Esophagus muscularis mucosa (tissue), 4 donors: Measurements from ENCODE around the gene GLE1. TPM values are rescaled to one million over a fixed set of nuclear protein-coding genes. Genes with fewer than 3 reads are reported as not detected.
A peak's percentile ranks its signal among the peaks of the same experiment; 100 is the strongest.

Source experiments
- DNase-seq: peaks from one replicate; pipeline ENCODE4 v3.0.0-alpha.2; 2017; ENCODE audit errors: extremely low spot score
- H3K27ac ChIP-seq, 4 donors: fragments of 200-600 bp; sonication (generic); replicated peaks in 1 of 4; 1 replicate in 3 of 4; 2 replicates in 1 of 4; pipeline ENCODE4 v1.5.1; 2016 to 2019; ENCODE audit warnings: mild to moderate bottlenecking in 1 of 4
- H3K27me3 ChIP-seq, 4 donors: fragments of 200-600 bp; sonication (generic); one replicate each; pipeline versions ENCODE4 v1.5.1 to v1.6.0; 2016 to 2019
- H3K36me3 ChIP-seq, 4 donors: fragments of 200-600 bp; sonication (generic); one replicate each; pipeline ENCODE4 v1.5.1; 2016 to 2019
- H3K4me1 ChIP-seq, 4 donors: fragments of 200-600 bp; sonication (generic); one replicate each; pipeline ENCODE4 v1.5.1; 2016 to 2019
- H3K4me3 ChIP-seq, 4 donors: fragments of 200-600 bp; sonication (generic); 1 replicate in 2 of 4; 2 replicates in 2 of 4; pipeline ENCODE4 v1.5.1; 2016 to 2019; ENCODE audit warnings: mild to moderate bottlenecking in 4 of 4, moderate library complexity in 1 of 4
- H3K9me3 ChIP-seq, 4 donors: fragments of 200-600 bp; sonication (generic); 1 replicate in 3 of 4; 2 replicates in 1 of 4; pipeline ENCODE4 v1.5.1; 2016 to 2019
- EP300 ChIP-seq: sonication (generic); formaldehyde crosslinking; IDR thresholded peaks from one replicate; pipeline ENCODE4 v1.6.1; 2017; ENCODE audit warnings: antibody characterized with exemption
- POLR2A ChIP-seq: fragments of 450-650 bp; IDR thresholded peaks from one replicate; pipeline ENCODE4 v1.6.1; 2017; ENCODE audit warnings: antibody characterized with exemption, moderate library complexity, mild to moderate bottlenecking, low read depth
- POLR2AphosphoS5 ChIP-seq, 2 donors: sonication (generic); formaldehyde crosslinking; IDR thresholded peaks; one replicate each; pipeline ENCODE4 v1.6.1; 2017; ENCODE audit warnings: antibody characterized with exemption in 2 of 2
- WGBS: methylation state at CpG from one replicate; pipeline ENCODE4 v1.1.5; 2018; 5-methylcytosine and 5-hydroxymethylcytosine counted together
- intact Hi-C: fragments of 100-400 bp; cut with DNase I; formaldehyde crosslinking; loops from one replicate; pipeline ENCODE4 v1.15.1; 2023
- total RNA-seq, 4 donors: library from RNA; depleted of rRNA; stranded (reverse); fragments of >200 nt; gene quantifications; one replicate each; pipeline versions ENCODE4 v1.1.0 to v1.2.1, GENCODE V29; 2016
- TF ChIP-seq, protein P1 (sequence below), 3 experiments: fragments of 200-600 bp in 2 of 3; fragments of 450-650 bp in 1 of 3; sonication (generic) in 2 of 3; IDR thresholded peaks; one replicate each; pipeline ENCODE4 v1.5.1; 2017 to 2019; ENCODE audit warnings: antibody characterized with exemption in 3 of 3, mild to moderate bottlenecking in 2 of 3, moderate library complexity in 1 of 3

GLE1 gene
- total RNA-seq, 4 donors from 2014 or later = 18.3 to 27.8 (median 20.5) TPM

DNA sequence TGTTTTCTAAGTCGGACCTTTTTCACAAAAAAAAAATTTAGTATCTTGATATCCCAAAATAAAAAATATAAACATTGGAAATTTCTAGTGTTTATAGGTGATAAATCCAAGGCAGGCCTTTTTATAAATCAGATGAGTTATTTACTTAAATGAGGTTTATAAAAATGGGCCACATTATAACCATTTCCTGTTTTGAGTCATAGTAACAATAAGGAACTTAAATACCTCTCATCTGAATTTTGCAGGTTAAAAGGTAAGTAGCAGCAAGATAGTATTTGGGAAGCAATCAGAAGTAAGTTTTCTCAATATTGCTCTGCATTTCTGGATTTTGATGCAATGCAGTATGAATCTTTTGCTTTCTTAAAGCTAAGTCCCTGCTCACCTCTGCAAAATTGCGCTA lies 51.8 kb downstream of the GLE1 start:
- intact Hi-C loops = no loop called here

DNA sequence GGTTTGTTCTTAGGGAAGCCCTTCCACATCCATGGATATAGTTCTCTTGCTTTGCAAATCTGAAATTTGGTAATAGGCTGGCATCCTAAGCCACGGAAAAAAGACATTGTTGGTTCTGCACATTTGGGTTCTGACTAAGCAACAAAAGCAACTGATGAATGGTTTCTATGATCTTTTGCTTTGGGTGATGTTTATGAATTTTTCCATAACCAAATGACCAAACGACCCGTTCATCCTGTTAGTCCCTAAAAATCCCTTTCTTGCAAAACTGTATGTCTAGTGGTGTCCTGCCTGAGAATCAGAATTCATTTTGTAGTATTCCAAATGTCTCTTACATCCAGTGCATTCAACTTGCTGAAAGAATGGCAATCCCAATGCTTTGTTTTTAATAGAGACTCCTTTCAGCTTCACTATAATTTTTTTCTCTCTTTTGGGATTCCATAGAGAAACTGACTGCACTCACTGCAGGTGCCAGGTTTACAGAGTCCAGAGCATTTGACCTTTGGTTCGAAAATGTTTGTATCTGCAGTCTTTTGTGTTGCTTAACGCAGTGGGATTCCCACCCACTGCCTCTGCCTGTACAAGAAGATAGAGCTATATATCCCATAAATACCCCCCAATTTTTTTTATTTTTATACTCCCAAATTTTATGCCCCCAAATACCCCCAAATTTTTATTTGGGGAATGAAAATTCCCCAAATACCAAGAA lies 52.6 kb downstream of the GLE1 start:
- Histone ChIP-seq H3K36me3 (peaks cover 0 to 3% (median under 1%) of the 10 kb centered on the region in 4 donors), H3K27ac (peak overlapping the region; percentile 18 to 100 (median 86)), H3K4me1 (peaks cover 70 to 84% (median 81%) of the 10 kb centered on the region in 4 donors), H3K4me3 (no peak overlapping the region), H3K9me3 (no peaks in the 10 kb centered on the region), H3K27me3 (no peaks in the 10 kb centered on the region)
- intact Hi-C loops = no loop called here
- TF ChIP-seq EP300 (no peak), POLR2AphosphoS5 (IDR thresholded peaks at IDR 0.05) (no peak), POLR2A (no peak)
- TF ChIP-seq, protein P1, sequence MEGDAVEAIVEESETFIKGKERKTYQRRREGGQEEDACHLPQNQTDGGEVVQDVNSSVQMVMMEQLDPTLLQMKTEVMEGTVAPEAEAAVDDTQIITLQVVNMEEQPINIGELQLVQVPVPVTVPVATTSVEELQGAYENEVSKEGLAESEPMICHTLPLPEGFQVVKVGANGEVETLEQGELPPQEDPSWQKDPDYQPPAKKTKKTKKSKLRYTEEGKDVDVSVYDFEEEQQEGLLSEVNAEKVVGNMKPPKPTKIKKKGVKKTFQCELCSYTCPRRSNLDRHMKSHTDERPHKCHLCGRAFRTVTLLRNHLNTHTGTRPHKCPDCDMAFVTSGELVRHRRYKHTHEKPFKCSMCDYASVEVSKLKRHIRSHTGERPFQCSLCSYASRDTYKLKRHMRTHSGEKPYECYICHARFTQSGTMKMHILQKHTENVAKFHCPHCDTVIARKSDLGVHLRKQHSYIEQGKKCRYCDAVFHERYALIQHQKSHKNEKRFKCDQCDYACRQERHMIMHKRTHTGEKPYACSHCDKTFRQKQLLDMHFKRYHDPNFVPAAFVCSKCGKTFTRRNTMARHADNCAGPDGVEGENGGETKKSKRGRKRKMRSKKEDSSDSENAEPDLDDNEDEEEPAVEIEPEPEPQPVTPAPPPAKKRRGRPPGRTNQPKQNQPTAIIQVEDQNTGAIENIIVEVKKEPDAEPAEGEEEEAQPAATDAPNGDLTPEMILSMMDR (IDR thresholded peaks at IDR 0.05) = no peak
- no peak for DNase-seq
- 48% methylated on average over 5 of the region's 5 CpGs for WGBS

More for the DNA sequence above, 51.8 kb downstream of the GLE1 start:
- H3K36me3 ChIP-seq = no peaks in the 10 kb centered on the region
- no peaks in the 10 kb centered on the region for H3K27me3 ChIP-seq
- peak overlapping the region; percentile 98 to 100 (median 99) for H3K27ac ChIP-seq
- no peaks in the 10 kb centered on the region for H3K9me3 ChIP-seq
- TF ChIP-seq POLR2AphosphoS5 (IDR thresholded peaks at IDR 0.05) (no peak), EP300 (no peak), POLR2A (no peak)
- TF ChIP-seq, protein P1 (IDR thresholded peaks at IDR 0.05) = no peak
- peaks cover 74 to 86% (median 83%) of the 10 kb centered on the region in 4 donors for H3K4me1 ChIP-seq
- DNase-seq = no peak
- WGBS = 76% methylated on average over 2 of the region's 2 CpGs
- H3K4me3 ChIP-seq = no peak overlapping the region

DNA sequence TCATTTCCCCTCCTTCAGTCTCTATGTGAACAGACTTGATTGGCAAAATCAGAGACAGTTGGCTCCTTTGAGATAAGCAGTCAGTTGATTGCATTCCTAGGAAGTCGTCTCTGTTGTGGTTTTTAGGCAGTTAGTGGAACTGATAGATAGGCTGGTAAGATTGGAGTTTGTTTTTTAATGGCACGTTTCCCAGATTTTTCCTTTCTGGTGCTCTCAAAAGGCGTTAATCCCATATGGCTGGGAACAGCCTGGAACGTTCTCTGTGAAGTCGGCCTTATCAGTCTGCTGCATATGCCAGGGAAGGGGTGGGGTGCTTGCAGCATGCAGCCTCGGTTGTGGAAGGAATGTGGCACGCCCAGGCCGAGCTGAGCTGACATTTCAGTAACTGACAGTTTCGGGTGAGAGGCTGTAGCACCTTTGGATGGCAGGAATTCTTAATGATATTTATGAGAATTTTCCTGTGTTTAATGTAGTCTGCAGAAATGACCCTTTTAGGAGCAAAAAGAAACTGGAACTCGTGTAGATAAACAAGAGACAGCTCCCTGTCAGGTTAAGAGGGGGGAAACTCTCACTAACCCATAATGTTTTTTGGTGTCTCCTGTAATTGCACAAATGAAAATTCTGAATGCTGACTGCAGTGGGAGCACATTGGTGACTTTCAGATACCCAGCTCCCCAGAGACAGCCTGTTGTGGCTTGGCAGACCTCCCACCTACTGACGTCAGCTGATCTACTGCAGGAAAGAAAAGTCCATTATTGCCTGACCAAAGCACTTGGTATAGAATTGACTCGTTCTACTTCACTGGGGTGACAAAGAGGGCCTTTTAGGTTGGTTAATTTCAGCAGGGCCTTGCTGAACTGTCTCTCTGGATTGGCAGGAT lies 54.2 kb downstream of the GLE1 start:
- intact Hi-C loops = no loop called here
- TF ChIP-seq POLR2AphosphoS5 (IDR thresholded peaks at IDR 0.05) (peak in 1 of 2 donors; percentile 60), EP300 (no peak), POLR2A (no peak)
- TF ChIP-seq, protein P1 (IDR thresholded peaks at IDR 0.05) = no peak
- no peak for DNase-seq
- Histone ChIP-seq H3K27ac (peak overlapping the region; percentile 69 to 100 (median 86)), H3K4me3 (peak overlapping the region; percentile 0 to 16 (median 9)), H3K9me3 (no peaks in the 10 kb centered on the region), H3K36me3 (peaks cover 0 to 7% (median 2%) of the 10 kb centered on the region in 4 donors), H3K27me3 (no peaks in the 10 kb centered on the region), H3K4me1 (peaks cover 79 to 93% (median 85%) of the 10 kb centered on the region in 4 donors)
- WGBS = 1% methylated on average over 10 of the region's 12 CpGs

DNA sequence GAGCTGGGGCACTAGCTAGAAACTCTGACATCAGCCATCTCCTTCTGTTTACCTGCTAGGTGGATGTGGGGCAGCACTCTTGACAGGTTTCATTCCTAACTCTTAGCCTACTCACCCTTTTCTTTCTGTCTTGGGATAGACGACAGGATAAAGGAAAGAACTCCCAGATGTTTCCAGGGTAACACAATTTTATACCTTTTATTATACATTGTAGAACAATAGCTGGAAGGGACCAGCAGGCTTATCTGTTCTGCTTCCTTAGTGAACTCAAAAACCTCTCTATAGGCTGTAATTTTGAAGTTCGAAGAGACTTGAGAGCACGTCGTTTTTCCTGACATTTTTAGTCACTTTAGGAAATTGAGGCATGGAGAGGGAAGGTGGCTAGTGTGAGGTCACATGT lies 61.1 kb downstream of the GLE1 start:
- Histone ChIP-seq H3K27ac (peak overlapping the region in 3 of 4 donors; percentile 0 to 37 (median 35)), H3K4me3 (no peak overlapping the region), H3K9me3 (no peaks in the 10 kb centered on the region), H3K27me3 (no peaks in the 10 kb centered on the region), H3K36me3 (peaks cover 20 to 54% (median 44%) of the 10 kb centered on the region in 4 donors), H3K4me1 (peaks cover 26 to 49% (median 35%) of the 10 kb centered on the region in 4 donors)
- TF ChIP-seq EP300 (no peak), POLR2AphosphoS5 (IDR thresholded peaks at IDR 0.05) (no peak), POLR2A (no peak)
- TF ChIP-seq, protein P1 (IDR thresholded peaks at IDR 0.05) = no peak
- intact Hi-C loops = no loop called here
- WGBS = 75% methylated on average over 4 of the region's 4 CpGs
- no peak for DNase-seq
